Panc1 (cell line): ENCODE measurements around the gene SH3BP1.

Experiments
- CTCF ChIP-seq: fragments of 450-650 bp; IDR thresholded peaks from 2 replicates; pipeline ENCODE4 v1.5.1; 2017; ENCODE audit warnings: mild to moderate bottlenecking
- POLR2AphosphoS5 ChIP-seq: IDR thresholded peaks from 2 replicates; pipeline ENCODE4 v1.6.1; 2012; ENCODE audit warnings: mild to moderate bottlenecking, low read depth, low read length, moderate library complexity
- TF ChIP-seq, protein P1 (sequence below), 2 experiments: IDR thresholded peaks; 2 replicates each; pipeline ENCODE4 v1.6.1; 2011 to 2012; ENCODE audit warnings: low read depth in 2 of 2, control low read depth in 1 of 2, low read length in 1 of 2, mild to moderate bottlenecking in 1 of 2, moderate library complexity in 1 of 2; ENCODE audit not compliant: insufficient read depth in 1 of 2

GRCh38 chr22:37664249-37665101 is 25.0 kb downstream of the SH3BP1 start:
- no peak for TF ChIP-seq CTCF
- TF ChIP-seq, protein P1, sequence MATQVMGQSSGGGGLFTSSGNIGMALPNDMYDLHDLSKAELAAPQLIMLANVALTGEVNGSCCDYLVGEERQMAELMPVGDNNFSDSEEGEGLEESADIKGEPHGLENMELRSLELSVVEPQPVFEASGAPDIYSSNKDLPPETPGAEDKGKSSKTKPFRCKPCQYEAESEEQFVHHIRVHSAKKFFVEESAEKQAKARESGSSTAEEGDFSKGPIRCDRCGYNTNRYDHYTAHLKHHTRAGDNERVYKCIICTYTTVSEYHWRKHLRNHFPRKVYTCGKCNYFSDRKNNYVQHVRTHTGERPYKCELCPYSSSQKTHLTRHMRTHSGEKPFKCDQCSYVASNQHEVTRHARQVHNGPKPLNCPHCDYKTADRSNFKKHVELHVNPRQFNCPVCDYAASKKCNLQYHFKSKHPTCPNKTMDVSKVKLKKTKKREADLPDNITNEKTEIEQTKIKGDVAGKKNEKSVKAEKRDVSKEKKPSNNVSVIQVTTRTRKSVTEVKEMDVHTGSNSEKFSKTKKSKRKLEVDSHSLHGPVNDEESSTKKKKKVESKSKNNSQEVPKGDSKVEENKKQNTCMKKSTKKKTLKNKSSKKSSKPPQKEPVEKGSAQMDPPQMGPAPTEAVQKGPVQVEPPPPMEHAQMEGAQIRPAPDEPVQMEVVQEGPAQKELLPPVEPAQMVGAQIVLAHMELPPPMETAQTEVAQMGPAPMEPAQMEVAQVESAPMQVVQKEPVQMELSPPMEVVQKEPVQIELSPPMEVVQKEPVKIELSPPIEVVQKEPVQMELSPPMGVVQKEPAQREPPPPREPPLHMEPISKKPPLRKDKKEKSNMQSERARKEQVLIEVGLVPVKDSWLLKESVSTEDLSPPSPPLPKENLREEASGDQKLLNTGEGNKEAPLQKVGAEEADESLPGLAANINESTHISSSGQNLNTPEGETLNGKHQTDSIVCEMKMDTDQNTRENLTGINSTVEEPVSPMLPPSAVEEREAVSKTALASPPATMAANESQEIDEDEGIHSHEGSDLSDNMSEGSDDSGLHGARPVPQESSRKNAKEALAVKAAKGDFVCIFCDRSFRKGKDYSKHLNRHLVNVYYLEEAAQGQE (IDR thresholded peaks at IDR 0.05; ENCODE audit: insufficient read depth in 1 of 2, low read depth in 2 of 2, low read length in 1 of 2), result no peak
- TF ChIP-seq POLR2AphosphoS5, result no peak
